HG03025 (cell line): Measurements from ENCODE around the gene NMRK2.
"Not testable (repeated sequence)": the region's sequence is repeated elsewhere in the genome, so short reads cannot be mapped to it uniquely, and the experiment has no call there.

ENCODE experiments used
- ATAC-seq: cut with Tn5 transposase; IDR thresholded peaks from one replicate; pipeline ENCODE4 v1.9.1; 2021; ENCODE audit warnings: mild to moderate bottlenecking, moderate library complexity; ENCODE audit not compliant: unreplicated experiment, low FRiP score

NMRK2 gene

GRCh38 chr19:3931041-3931440 lies 1.8 kb upstream of the NMRK2 start:
- no peak for ATAC-seq

GRCh38 chr19:3936506-3937442 lies 3.9 kb downstream of the NMRK2 start:
- no peak for ATAC-seq

- not testable (repeated sequence) for ATAC-seq
Observed at GRCh38 chr19:3938300-3938950, 5.6 kb downstream of the NMRK2 start.

GRCh38 chr19:3942790-3943409 lies 10.0 kb downstream of the NMRK2 start:
- ATAC-seq = no peak

- ATAC-seq = no peak
Observed at GRCh38 chr19:3944018-3944721, 11.3 kb downstream of the NMRK2 start.

GRCh38 chr19:3945838-3946237 lies 13.0 kb downstream of the NMRK2 start:
- no peak for ATAC-seq

- not testable (repeated sequence) for ATAC-seq
Observed at GRCh38 chr19:3947316-3947933, 14.6 kb downstream of the NMRK2 start.

GRCh38 chr19:3949294-3949693 lies 16.4 kb downstream of the NMRK2 start:
- ATAC-seq = no peak

- ATAC-seq = no peak
Observed at GRCh38 chr19:3949997-3950859, 17.4 kb downstream of the NMRK2 start.

GRCh38 chr19:3950871-3951861 lies 18.3 kb downstream of the NMRK2 start:
- no peak for ATAC-seq

GRCh38 chr19:3952755-3953276 lies 19.9 kb downstream of the NMRK2 start:
- ATAC-seq = not testable (repeated sequence)

- ATAC-seq = no peak
Observed at GRCh38 chr19:3954107-3954506, 21.2 kb downstream of the NMRK2 start.

- ATAC-seq = not testable (repeated sequence)
Observed at GRCh38 chr19:3955276-3955675, 22.4 kb downstream of the NMRK2 start.

- ATAC-seq = no peak
Observed at GRCh38 chr19:3955688-3956087, 22.8 kb downstream of the NMRK2 start.

- ATAC-seq = no peak
Observed at GRCh38 chr19:3958836-3959765, 26.2 kb downstream of the NMRK2 start.

GRCh38 chr19:3959766-3960131 lies 26.9 kb downstream of the NMRK2 start:
- ATAC-seq = no peak

GRCh38 chr19:3961007-3961406 lies 28.1 kb downstream of the NMRK2 start:
- no peak for ATAC-seq
